Esophagus squamous epithelium (tissue), 5 donors: ENCODE results near the gene HDDC3. TPM values are rescaled to one million over a fixed set of nuclear protein-coding genes. Genes with fewer than 3 reads are reported as not detected.

Experiments
- DNase-seq: peaks from one replicate; lab custom pipeline; 2025; lab: John Stamatoyannopoulos, UW
- H3K27ac ChIP-seq, 4 donors: fragments of 200-600 bp; sonication (generic); one replicate each; pipeline ENCODE4 v1.5.1; 2016 to 2019; ENCODE audit warnings: mild to moderate bottlenecking in 1 of 4
- H3K27me3 ChIP-seq, 4 donors: fragments of 200-600 bp; sonication (generic); 1 replicate in 3 of 4; 2 replicates in 1 of 4; pipeline versions ENCODE4 v1.5.1 to v1.6.0; 2017 to 2021; ENCODE audit warnings: antibody characterized with exemption in 1 of 4
- H3K36me3 ChIP-seq, 3 donors: fragments of 200-600 bp; sonication (generic); one replicate each; pipeline ENCODE4 v1.5.1; 2016 to 2019
- H3K4me1 ChIP-seq, 3 donors: fragments of 200-600 bp; sonication (generic); one replicate each; pipeline ENCODE4 v1.5.1; 2017 to 2019
- H3K4me3 ChIP-seq, 4 donors: fragments of 200-600 bp; sonication (generic); 1 replicate in 3 of 4; 2 replicates in 1 of 4; pipeline ENCODE4 v1.5.1; 2016 to 2019; ENCODE audit warnings: mild to moderate bottlenecking in 2 of 4, moderate library complexity in 1 of 4
- H3K9me3 ChIP-seq, 3 donors: fragments of 200-600 bp; sonication (generic); one replicate each; pipeline ENCODE4 v1.5.1; 2016 to 2019
- POLR2A ChIP-seq, 4 donors: fragments of 450-650 bp; IDR thresholded peaks; one replicate each; pipeline ENCODE4 v1.6.1; 2017; ENCODE audit warnings: antibody characterized with exemption in 4 of 4, mild to moderate bottlenecking in 4 of 4, moderate library complexity in 3 of 4
- WGBS, 2 donors: methylation state at CpG; one replicate each; pipeline ENCODE4 v1.1.5; 2018; 5-methylcytosine and 5-hydroxymethylcytosine counted together
- intact Hi-C: fragments of 100-400 bp; cut with DNase I; formaldehyde crosslinking; loops from one replicate; pipeline ENCODE4 v1.15.0; 2022
- total RNA-seq, 4 donors: library from RNA; depleted of rRNA; stranded (reverse); fragments of >200 nt; gene quantifications; one replicate each; pipeline ENCODE4 v1.1.0, GENCODE V29; 2016
- TF ChIP-seq, protein P1 (sequence below), 6 experiments: fragments of 450-650 bp in 4 of 6; fragments of 200-600 bp in 2 of 6; sonication (generic) in 2 of 6; IDR thresholded peaks; one replicate each; pipeline ENCODE4 v1.5.1; 2016 to 2019; ENCODE audit warnings: antibody characterized with exemption in 6 of 6, mild to moderate bottlenecking in 4 of 6, moderate library complexity in 4 of 6
- donor health status: DM: yes; HTN: yes; CAD: no.

Gene HDDC3
- total RNA-seq, 4 donors from 2014 or later: 5.8 to 13.7 (median 11.7) TPM

DNA sequence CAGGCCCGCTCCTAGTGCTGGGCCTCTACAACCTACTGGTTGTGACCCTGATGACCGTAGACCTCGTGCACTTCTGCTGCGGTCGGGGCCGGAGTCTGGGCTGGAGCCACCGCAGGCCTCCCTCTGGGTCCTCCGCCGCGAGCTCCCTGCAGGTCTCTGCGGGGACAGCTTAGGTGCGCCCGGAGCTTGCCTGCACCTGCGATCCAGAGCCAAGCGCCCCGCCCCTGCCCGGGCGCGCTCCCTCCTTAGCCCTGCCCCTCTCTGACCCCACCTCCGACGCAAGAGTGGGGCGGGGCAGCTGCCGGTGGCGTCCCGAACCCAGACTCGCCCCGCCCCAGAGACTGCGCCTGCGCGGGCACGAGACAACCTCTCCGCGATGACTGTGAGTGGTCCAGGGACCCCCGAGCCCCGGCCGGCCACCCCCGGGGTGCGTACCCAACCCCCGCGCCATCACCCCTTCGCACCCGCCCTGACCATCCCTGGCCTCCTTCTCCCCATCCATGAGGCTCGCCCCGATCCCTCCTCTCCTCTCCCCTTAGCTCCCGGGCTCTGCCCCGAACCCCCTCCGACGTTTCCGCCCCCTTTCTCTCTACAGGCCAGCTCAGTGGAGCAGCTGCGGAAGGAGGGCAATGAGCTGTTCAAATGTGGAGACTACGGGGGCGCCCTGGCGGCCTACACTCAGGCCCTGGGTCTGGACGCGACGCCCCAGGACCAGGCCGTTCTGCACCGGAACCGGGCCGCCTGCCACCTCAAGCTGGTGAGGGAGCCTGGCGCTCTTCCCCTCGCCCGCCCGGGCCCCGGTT lies 2.8 kb upstream of the HDDC3 start, which contains the start of gene UNC45A:
Gene UNC45A, plus strand, starts transcription at position 337 of the 803 bp plus-strand sequence. Its CDS starts 40 bp downstream, at position 377.
- Histone ChIP-seq H3K4me3 (peak within 1 kb of the TSS; percentile 69 to 87 (median 76)), H3K9me3 (no peaks in the 10 kb centered on the region), H3K36me3 (peaks cover 9 to 36% (median 10%) of the 10 kb centered on the region in 3 donors), H3K27me3 (no peaks in the 10 kb centered on the region), H3K4me1 (peaks cover 33 to 70% (median 42%) of the 10 kb centered on the region in 3 donors), H3K27ac (peak within 1 kb of the TSS; percentile 89 to 94 (median 92))
- DNase-seq: peak; percentile 68
- TF ChIP-seq, protein P1, sequence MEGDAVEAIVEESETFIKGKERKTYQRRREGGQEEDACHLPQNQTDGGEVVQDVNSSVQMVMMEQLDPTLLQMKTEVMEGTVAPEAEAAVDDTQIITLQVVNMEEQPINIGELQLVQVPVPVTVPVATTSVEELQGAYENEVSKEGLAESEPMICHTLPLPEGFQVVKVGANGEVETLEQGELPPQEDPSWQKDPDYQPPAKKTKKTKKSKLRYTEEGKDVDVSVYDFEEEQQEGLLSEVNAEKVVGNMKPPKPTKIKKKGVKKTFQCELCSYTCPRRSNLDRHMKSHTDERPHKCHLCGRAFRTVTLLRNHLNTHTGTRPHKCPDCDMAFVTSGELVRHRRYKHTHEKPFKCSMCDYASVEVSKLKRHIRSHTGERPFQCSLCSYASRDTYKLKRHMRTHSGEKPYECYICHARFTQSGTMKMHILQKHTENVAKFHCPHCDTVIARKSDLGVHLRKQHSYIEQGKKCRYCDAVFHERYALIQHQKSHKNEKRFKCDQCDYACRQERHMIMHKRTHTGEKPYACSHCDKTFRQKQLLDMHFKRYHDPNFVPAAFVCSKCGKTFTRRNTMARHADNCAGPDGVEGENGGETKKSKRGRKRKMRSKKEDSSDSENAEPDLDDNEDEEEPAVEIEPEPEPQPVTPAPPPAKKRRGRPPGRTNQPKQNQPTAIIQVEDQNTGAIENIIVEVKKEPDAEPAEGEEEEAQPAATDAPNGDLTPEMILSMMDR (IDR thresholded peaks at IDR 0.05): peak in 2 of 6 experiments; percentile 15 to 20
- peak in 3 of 4 donors; percentile 14 to 85 (median 76) for TF ChIP-seq POLR2A (IDR thresholded peaks at IDR 0.05)
- 0% methylated on average over 1 of the region's 65 CpGs; no CpG with 5 or more reads in 1 of the 2 donors for WGBS, 2 donors
- intact Hi-C loops: no loop called here

DNA sequence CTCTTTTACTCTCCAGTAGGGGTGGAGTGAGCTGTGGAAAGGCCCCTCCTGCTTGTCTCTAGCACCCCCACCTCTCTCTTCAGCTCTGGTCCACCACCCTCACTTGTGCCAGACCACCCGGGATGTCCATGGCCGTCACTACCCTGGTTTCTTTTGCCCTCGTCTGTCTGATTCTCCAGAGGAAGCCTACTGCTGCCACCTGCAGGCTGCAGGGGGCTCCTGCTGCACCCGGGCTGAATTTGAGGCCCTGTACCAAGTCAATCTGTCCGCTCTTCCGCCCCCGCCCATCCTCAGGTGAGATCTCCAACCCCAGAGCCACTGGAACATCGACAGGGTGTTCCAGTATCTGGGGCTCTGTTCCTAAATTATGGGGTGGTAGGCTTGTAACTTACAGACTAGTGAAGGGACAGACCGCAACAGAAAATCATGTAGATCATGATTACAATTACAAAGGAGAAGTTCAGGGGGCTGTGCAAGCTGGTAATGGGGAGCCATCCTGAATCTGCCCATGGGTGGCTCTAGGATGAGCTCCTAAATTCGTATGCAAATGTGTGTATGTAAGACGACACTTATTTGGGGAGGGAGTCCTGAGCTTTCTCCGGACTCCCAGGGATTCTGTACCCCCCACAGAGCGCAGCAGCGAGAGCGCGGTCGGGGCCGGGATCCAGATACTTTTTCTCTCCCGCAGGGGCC lies 2.1 kb upstream of the HDDC3 start:
- WGBS, 2 donors: 0% methylated on average over 2 to 9 of the region's 19 CpGs
- Histone ChIP-seq H3K27me3 (no peaks in the 10 kb centered on the region), H3K36me3 (peaks cover 2 to 29% (median 3%) of the 10 kb centered on the region in 3 donors), H3K4me1 (peaks cover 33 to 74% (median 42%) of the 10 kb centered on the region in 3 donors), H3K9me3 (no peaks in the 10 kb centered on the region), H3K4me3 (peak overlapping the region; percentile 69 to 87 (median 76)), H3K27ac (peak overlapping the region; percentile 89 to 94 (median 92))
- TF ChIP-seq POLR2A (IDR thresholded peaks at IDR 0.05): no peak
- TF ChIP-seq, protein P1 (IDR thresholded peaks at IDR 0.05): peak; percentile 83 to 93 (median 90)
- intact Hi-C loops: no loop called here
- DNase-seq: peak; percentile 52

DNA sequence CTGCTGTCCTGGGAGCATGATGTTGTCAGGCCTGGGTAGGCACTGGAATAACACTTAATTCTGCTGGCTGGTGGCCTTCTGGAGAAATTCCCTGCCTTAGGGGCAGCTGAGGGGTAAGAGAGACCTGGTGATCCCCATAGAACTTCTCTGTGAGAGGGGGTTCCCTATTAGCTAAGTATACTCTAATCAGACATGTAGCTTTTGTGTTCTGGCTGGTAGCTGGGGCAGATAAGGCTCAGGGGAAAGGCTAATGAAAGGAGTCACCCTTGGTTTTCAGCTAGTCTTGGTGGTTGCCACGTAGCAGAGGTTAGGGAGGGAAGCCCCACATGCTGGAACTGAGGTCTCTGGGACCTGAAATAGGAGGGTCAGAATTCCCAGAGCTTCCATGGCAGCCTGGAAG lies 952 bp upstream of the HDDC3 start:
- peaks cover 0 to 18% (median 0%) of the 10 kb centered on the region in 3 donors for H3K36me3 ChIP-seq
- no peak for DNase-seq
- no peaks in the 10 kb centered on the region for H3K27me3 ChIP-seq
- WGBS, 2 donors: 89 to 100% methylated on average over 1 of the region's 1 CpG
- intact Hi-C loops: no loop called here
- no peak overlapping the region for H3K4me3 ChIP-seq
- H3K9me3 ChIP-seq: no peaks in the 10 kb centered on the region
- H3K4me1 ChIP-seq: peaks cover 33 to 79% (median 42%) of the 10 kb centered on the region in 3 donors
- peak overlapping the region in 2 of 4 donors; percentile 88 to 98 for H3K27ac ChIP-seq
- TF ChIP-seq, protein P1 (IDR thresholded peaks at IDR 0.05): no peak
- TF ChIP-seq POLR2A (IDR thresholded peaks at IDR 0.05): no peak

DNA sequence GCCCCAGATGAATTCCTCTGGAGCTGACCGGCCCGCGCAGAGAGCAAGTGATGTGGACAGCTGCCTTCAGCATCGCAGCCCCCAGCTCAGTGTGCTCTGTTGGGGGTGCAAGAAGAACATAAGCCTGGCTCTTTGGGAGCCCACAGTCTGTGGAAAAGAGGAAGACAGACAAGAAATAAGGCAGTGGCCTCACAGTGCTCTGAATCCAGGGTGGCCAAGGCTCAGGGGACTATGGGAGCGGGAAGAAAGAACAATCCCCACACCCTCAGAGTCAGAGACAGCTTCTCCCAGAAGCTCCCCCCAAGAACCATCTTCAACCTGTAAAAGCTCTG lies 277 bp upstream of the HDDC3 start:
- Histone ChIP-seq H3K4me3 (peak overlapping the region; percentile 57 to 86 (median 70)), H3K4me1 (peaks cover 33 to 78% (median 42%) of the 10 kb centered on the region in 3 donors), H3K27ac (peak overlapping the region; percentile 88 to 98 (median 95)), H3K27me3 (no peaks in the 10 kb centered on the region), H3K36me3 (peaks cover 0 to 11% (median 0%) of the 10 kb centered on the region in 3 donors), H3K9me3 (no peaks in the 10 kb centered on the region)
- WGBS, 2 donors: 15 to 80% methylated on average over 1 to 4 of the region's 5 CpGs
- intact Hi-C loops: no loop called here
- TF ChIP-seq POLR2A (IDR thresholded peaks at IDR 0.05): no peak
- TF ChIP-seq, protein P1 (IDR thresholded peaks at IDR 0.05): no peak
- DNase-seq: no peak

DNA sequence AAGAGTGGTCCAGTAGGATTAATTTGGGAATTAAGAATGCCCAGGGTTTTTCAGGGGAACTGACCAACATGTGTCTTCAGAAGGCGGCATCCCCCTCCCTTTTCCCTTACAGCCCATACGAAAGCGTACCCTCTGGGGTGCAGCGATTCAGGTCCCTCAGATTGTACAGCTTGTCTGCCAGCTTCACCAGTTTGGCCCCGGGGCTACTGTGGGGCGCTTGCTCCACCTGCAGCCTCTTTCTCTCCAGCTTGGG lies 848 bp downstream of the HDDC3 start:
- peaks cover 0 to under 1% (median 0%) of the 10 kb centered on the region in 3 donors for H3K36me3 ChIP-seq
- TF ChIP-seq, protein P1 (IDR thresholded peaks at IDR 0.05): no peak
- TF ChIP-seq POLR2A (IDR thresholded peaks at IDR 0.05): peak in 1 of 4 donors; percentile 62
- H3K4me1 ChIP-seq: peaks cover 33 to 66% (median 37%) of the 10 kb centered on the region in 3 donors
- intact Hi-C loops: no loop called here
- peak overlapping the region; percentile 88 to 98 (median 95) for H3K27ac ChIP-seq
- no peaks in the 10 kb centered on the region for H3K9me3 ChIP-seq
- DNase-seq: no peak
- WGBS, 2 donors: 14 to 26% methylated on average over 6 of the region's 6 CpGs
- H3K27me3 ChIP-seq: no peaks in the 10 kb centered on the region
- H3K4me3 ChIP-seq: peak overlapping the region; percentile 57 to 86 (median 70)
